ENCODE results near the gene ATG9A.

ATG9A gene

GRCh38 chr2:219178377-219179175, 50.9 kb downstream of the ATG9A start:
- no peak for DNase-seq (ENCODE audit: low read depth in 2 of 2)

GRCh38 chr2:219177552-219178376, 51.7 kb downstream of the ATG9A start, which contains the start of gene RETREG2:
TSS of gene RETREG2 (plus strand) at chr2:219178275. CDS start at chr2:219178353, 78 bp downstream.
- DNase-seq (ENCODE audit: low read depth in 2 of 2) = peak; percentile 66 to 72

- peak; percentile 84 to 85 for DNase-seq (ENCODE audit: low read depth in 2 of 2)
These were observed 52.5 kb downstream of the ATG9A start, which contains the start of gene CNPPD1 for GRCh38 chr2:219176818-219177551. TSS of gene CNPPD1 (minus strand) at chr2:219176925. CDS start at chr2:219176828, 97 bp downstream.

DNA sequence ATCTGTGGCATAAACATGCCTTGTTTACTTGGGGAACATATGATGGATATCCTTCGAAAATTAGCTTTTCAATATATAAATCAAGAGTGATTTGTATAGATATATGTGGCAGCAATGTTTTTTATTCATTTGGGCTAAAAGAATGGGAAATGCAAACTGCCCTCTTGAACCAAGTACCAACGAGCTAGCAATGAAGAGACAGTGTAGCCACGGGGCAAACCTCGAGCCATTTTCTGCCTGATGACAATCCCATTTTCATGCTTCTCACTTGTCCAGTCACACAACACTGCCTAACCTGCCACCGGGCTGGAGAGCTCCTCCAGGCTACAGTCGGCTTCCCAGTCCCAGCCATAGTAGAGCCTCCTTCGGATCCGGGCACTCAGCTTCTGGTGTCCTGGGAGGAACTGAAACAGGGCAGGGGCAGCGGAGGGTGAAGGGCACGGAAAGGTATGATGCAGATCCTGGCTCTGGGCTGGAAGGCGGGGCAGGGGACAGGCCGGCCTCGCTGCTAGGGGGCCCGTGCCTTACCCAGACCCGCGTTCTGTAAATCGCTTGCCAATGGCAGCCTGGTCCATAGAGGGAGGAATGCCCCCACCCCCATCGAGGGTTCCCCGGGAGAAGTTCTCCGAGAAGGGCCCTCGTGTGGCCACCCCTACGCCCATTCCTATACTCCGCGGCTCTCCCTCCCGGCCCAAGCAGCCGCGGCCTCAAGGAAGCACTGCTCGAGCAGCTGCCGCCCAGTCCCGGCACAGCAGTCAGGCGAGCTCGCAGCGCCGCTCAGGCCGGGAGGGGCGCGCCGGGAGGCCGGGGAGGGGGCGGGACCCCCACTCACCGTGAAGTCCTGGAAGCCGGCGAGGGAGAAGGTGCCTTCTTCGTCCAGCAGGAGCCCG, 53.3 kb downstream of the ATG9A start:
- DNase-seq (ENCODE audit: low read depth in 2 of 2) = no peak

- DNase-seq (ENCODE audit: low read depth in 2 of 2) = no peak
These were observed 54.0 kb downstream of the ATG9A start for GRCh38 chr2:219175486-219175885.

GRCh38 chr2:219174801-219175200, 54.6 kb downstream of the ATG9A start:
- no peak for DNase-seq (ENCODE audit: low read depth in 2 of 2)

DNA sequence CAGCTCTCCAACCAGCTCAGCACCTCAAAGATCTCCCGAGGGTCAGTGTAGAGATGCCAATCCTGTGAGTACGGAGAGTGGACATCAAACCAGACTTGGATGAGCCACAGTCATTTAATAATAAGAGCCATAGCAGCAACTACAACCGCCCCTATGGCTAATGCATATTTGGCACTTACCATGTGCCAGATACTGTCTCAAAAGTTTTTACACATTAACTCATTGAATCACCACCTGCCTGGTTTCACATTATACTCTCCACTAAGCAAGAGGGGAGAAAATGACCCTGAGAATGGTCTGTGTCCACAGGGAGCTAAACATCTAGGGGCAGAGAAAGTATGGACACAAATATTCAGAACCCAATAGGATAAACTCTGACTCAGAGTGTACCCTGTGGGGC, 55.3 kb downstream of the ATG9A start:
- no peak for DNase-seq (ENCODE audit: low read depth in 2 of 2)

DNA sequence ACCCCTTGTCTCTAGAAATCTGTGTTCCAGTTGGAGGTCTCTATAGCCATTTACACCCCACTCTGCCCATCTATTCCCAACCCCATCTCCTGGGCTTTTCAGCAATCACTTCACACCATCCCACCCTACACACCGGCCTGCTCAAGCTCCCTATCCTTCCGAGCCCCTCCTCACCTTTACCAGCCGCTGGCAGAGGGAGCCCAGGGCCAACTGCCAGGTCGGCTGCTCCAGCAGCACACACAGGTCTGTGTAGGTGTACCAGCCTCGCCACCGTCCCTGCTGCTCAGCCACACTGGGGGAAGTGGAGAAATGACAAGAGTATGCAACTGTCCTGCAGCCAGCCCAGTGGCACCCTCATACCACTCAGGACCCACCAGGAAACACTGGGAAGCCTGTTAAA, 56.3 kb downstream of the ATG9A start:
- no peak for DNase-seq (ENCODE audit: low read depth in 2 of 2)

- no peak for DNase-seq (ENCODE audit: low read depth in 2 of 2)
These were observed 56.9 kb downstream of the ATG9A start for GRCh38 chr2:219172231-219173154.

DNA sequence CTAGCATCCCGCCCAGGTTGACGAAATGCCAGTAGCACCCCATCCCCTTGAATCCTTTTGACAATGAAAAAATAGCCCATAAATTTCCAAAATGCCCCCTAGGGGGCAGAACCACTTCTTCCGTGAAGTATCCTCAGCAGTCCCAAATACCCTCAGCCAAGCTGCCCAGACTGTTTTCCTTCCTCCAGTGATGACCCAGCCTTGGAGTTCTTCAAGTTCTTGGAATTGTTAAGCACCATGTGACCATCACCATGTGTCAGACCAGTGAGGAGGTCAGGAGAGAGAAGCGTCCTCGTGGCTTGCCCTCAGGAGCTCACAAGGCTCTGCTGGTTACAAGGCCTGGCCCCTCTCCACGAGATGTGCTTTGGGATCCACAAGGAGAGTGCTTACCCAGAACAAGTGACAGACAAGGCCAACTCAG, 58.2 kb downstream of the ATG9A start:
- no peak for DNase-seq (ENCODE audit: low read depth in 2 of 2)

GRCh38 chr2:219169930-219170654, 59.3 kb downstream of the ATG9A start, which contains the start of gene SLC23A3:
TSS of gene SLC23A3 (minus strand) at chr2:219170029. CDS start at chr2:219169984, 45 bp downstream.
- no peak for DNase-seq (ENCODE audit: low read depth in 2 of 2)
